GM11168 (cell line): ENCODE results near the gene HACD4.

Source experiments
- in situ Hi-C: fragments of 300-500 bp; cut with MboI; formaldehyde crosslinking; loops from one replicate; pipeline ENCODE4 v1.12.0; 2022; ENCODE audit warnings: low sequenced_read_pairs; ENCODE audit not compliant: unreplicated experiment

Gene HACD4

DNA sequence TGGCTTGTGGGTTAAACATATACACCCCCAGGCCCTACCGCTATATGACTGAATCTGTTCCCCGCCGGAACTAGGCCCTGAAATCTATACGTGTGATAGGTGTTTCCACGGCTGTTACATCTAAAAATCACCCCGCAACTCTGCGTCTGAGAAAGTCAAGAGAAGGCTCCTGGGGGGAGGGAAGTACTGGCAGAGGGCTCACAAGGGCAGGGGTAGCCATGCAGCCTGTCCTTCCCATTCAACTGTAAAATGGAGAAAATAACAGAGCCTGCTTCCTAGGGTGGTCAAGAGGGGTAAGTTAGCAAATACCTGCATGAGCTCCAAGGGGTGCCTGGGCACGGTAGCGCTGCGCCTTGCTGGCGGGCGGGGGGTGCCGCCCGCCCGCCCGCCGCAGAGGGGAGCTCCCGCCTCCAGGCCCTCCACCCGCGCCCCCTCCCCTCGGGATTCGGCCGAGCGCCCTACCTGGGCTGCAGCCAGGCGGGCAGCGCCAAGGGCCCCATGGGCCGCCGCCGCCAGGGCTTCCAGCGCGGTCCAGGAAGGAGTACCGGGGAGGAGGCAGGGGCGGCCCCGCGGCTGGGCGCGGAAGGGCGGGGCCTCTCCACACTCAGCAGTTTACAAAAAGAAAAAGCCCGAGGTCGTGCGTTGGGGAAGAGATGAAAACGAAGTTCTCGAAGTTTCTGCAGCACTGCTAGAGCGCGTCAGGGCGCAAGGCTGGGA lies at the start of gene HACD4:
HACD4 (minus strand) TSS at position 550 of the 717 bp plus-strand sequence; CDS start at position 500, 50 bp downstream.
- in situ Hi-C loops, result no loop called here

GRCh38 chr9:21080793-21081192 lies 49.4 kb upstream of the HACD4 start:
- in situ Hi-C loops, result no loop called here

DNA sequence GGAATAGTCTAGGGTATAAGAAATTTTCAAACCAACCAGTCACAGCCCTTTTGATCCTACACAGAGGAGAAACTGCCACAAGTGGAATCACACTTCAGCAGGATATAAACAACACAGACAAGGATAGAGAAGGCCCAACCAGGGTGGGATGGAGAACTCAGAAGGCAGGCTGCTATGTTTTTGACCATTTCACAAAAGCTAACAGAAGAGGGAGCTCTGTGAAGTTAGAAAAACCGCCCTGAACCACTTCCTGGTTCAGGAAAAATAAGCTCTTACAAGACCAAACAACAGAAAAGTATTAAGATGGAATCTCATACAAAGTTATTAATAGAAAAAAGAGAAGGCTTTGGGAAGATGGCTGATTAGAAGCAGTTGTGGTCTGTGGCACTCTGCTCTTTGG lies 47.3 kb upstream of the HACD4 start:
- in situ Hi-C loops, result no loop called here

DNA sequence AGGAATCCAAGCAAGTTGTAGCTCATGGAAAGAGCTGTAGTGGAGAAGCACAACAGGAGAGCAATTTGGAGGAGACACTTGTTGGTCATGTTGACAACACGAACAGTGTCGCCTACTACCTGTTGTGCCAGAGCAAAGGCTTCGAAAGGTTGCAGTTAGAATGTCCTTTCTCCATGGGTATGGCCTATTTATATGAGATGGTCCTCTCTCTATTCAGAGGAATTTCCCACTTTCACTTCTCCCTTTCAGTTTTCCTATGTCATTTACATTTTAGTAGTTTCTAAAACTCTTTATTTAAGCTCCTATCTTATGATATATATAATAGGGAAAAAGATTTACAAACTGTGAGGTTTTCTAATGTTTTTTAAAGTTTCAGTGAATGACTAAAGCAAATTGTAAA lies 46.3 kb upstream of the HACD4 start, which contains the start of gene IFNB1:
IFNB1 (minus strand) TSS at position 162 of the 400 bp plus-strand sequence; CDS start at position 89, 73 bp downstream.
- in situ Hi-C loops, result no loop called here

GRCh38 chr9:21075484-21075883 lies 44.0 kb upstream of the HACD4 start:
- in situ Hi-C loops, result no loop called here

DNA sequence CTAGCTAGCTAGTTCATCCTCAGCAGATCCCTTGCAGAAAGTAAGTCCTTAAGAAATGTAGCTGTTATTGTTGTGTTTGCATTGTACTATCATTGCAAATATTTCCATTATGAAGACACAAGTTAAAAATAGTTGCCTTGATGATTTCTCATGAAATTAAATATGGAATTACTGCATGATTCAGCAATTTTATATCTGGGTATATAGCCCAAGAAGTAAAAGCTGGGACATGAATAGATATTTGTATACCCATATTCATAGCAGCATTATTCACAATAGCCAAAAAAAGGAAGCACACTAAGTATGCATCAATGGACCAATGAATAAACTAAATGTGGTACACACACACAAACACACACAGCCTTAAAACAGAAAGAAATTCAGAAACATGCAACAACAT lies 39.5 kb upstream of the HACD4 start:
- in situ Hi-C loops, result no loop called here

- in situ Hi-C loops, result no loop called here
Observed at GRCh38 chr9:21070171-21070571, 38.7 kb upstream of the HACD4 start.

DNA sequence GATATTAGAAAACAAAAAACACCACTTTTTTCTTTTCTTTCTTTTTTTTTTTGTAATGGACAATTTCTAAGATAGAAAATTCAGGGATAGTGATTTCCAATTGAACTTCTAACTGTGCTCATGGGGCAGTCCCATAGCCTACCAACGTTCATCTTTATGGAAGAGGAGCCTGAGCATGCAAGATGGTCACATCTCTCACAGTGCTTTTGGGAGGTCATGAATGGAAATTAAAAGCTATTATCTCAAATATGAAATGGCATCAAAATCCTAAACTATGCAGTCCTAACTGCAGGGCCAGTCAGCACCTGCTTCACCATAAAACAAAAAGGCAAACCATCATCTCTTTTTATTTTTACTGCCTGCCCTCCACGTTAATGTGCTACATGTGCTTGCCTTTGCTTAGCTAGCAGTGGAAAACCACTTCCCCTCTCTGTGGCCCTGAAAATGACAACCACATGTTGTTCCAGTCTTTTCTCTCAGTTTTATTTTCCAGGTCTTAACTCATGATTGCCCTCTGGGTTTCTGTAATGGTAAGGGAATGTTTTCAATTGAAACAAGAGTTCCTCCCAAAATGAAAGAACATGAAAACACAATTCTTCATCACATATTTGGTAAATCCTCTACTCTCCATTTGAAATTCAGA lies 29.6 kb upstream of the HACD4 start:
- in situ Hi-C loops, result no loop called here

- in situ Hi-C loops, result no loop called here
Observed at GRCh38 chr9:21056931-21057330, 25.5 kb upstream of the HACD4 start.

- in situ Hi-C loops, result no loop called here
Observed at GRCh38 chr9:21053851-21054250, 22.4 kb upstream of the HACD4 start.

DNA sequence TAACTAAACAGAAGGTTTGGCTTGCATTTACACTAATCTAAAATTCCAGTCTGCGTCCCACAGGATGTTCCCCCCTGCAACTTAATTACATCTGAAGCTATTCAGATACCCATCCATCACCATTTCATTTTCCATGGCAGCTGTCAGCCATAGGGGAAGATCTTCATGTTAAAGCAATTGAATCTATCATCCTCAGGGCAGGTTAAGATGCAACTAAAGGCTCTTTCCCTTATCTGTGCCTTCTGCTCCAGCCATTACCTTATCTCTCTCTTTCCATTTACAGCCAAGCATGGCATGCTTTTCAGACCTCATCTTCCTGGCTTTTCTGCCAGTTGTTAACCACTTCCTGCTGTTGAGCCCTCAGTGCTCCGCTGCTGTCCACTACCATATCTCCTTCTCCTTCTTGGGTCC lies 15.8 kb upstream of the HACD4 start:
- in situ Hi-C loops, result no loop called here

- in situ Hi-C loops, result no loop called here
Observed at GRCh38 chr9:21043841-21044240, 12.4 kb upstream of the HACD4 start.

DNA sequence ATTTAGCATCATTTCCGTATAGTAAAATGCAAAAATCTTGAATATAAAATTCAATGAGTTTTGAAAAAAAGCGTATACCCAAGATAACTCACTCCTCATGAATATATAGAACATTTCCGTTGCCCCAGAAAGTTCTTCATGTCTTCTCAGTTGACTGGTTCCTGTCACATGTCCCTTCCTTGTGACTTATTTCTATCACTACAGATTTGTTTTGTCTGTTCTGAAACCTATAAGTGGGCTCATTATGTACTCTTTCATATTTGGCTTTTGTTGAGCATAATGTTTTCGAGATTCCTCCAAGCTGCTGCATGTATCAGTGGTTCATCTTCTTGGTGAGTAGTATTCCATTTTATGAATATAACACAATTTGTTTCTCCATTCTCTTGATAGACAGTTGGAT lies 11.0 kb upstream of the HACD4 start:
- in situ Hi-C loops, result no loop called here

- in situ Hi-C loops, result no loop called here
Observed at GRCh38 chr9:21039302-21039701, 7.9 kb upstream of the HACD4 start.

DNA sequence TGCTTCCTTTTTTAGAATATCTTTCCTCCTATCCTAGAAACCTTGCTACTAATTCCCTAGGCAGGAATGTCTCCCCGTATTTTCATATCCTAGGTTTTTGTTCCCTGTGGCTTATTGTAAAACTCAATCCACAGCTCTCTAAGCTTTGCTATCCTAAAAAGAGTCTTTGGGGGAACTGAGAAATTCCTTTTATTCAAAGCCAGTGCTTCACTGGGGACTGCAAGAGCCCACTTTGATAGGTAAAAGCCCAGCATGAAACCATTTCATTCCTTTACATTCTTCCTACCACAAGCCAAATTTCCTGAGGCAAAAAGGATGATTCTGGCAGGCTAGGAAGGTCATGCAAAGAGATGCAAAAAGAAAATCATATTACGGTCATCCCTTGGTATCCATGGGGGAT lies 5.8 kb upstream of the HACD4 start:
- in situ Hi-C loops, result no loop called here

GRCh38 chr9:21031808-21032183 lies 356 bp upstream of the HACD4 start:
- in situ Hi-C loops, result no loop called here

- in situ Hi-C loops, result no loop called here
Observed at GRCh38 chr9:21030389-21031035, 928 bp downstream of the HACD4 start.

DNA sequence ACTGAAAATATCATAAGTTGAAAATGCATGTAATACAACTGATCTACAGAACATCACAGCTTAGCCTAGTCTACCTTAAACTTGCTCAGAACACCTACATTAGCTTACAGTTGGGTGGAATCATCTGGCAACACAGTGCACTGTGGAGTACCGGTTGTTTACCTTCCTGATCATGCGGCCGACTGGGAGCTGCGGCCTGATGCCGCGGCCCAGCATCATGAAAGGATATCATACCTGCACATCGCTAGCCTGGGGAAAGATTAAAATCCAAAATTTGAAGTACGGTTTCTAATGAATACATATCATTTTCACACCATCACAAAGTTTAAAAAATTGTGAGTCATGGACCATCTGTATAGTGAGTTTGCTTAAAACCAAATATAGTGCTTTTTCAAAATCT lies 1.8 kb downstream of the HACD4 start:
- in situ Hi-C loops, result no loop called here

DNA sequence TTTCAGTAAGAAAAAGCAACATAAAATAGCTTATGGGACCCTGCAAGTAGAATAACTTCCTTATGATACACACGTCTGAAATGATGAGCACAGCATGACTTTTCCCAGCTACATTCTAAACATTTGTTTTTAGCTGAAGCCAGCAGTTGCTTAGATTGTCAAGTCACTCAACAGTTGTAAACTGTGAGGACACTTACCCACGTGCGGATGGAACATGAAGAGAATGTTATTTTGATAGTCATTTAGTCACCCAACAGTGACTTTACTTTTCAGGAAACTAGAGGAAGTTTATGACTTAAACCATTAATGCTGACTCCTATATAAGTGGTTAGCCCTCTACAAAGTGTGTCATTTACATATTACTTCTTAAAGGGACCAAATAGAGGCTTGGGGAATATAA lies 3.0 kb downstream of the HACD4 start:
- in situ Hi-C loops, result no loop called here

- in situ Hi-C loops, result no loop called here
Observed at GRCh38 chr9:21027295-21027694, 4.1 kb downstream of the HACD4 start.

DNA sequence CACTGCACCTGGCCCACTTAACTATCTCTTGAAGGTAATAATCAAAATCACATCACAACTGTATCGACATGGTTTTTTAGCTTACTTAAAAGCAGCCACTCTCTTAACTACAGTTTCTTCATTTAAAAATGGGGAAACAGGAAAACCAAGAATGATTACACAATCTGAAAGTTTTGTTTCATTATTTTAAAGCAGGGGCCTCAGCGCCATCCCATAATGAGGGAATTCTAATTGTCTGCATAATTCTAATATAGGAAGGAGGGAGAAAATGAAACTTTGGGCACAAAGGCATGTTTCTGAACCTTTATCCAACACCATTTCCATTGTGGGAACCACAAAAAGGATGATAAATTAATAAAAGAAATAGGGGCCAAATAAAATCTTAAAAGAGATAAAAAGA lies 7.6 kb downstream of the HACD4 start:
- in situ Hi-C loops, result no loop called here
